Activated CD8-positive, alpha-beta memory T cell treated with anti-CD3 and anti-CD28 coated beads for 36 hours (primary cell): ENCODE measurements around the gene MBD3. TPM values are rescaled to one million over a fixed set of nuclear protein-coding genes. Genes with fewer than 3 reads are reported as not detected.

Experiments used
- CTCF ChIA-PET: fragments of 350-600 bp; sonication (Branson Sonifier 250); formaldehyde crosslinking; loops from one replicate; lab custom pipeline; 2021; ENCODE audit warnings: antibody characterized with exemption; lab: Charles Lee
- POLR2A ChIA-PET: fragments of 350-600 bp; sonication (Branson Sonifier 250); formaldehyde crosslinking; loops from one replicate; lab custom pipeline; 2021; ENCODE audit warnings: antibody characterized with exemption; lab: Charles Lee
- total RNA-seq, 2 experiments: library from RNA; stranded (reverse); gene quantifications; one replicate each; pipeline ENCODE4 v1.2.3, GENCODE V29; 2021

The MBD3 gene
- total RNA-seq, 2 experiments from 2014 or later, result 127 to 130 TPM

- ChIA-PET POLR2A (interaction anchor here (0.6 to 2.2 kb wide), 4 partner anchors 13 to 166 kb away, joined by 3 to 18 read pairs (median 8); partner anchors contain the start of genes MBD3 and TCF3), CTCF (interaction anchor here (0.7 to 5.2 kb wide), 9 partner anchors 13 to 477 kb away, joined by 3 to 28 read pairs (median 3); partner anchors contain the start of gene MBD3)
Observed at GRCh38 chr19:1606138-1606651, 13.5 kb upstream of the MBD3 start.

DNA sequence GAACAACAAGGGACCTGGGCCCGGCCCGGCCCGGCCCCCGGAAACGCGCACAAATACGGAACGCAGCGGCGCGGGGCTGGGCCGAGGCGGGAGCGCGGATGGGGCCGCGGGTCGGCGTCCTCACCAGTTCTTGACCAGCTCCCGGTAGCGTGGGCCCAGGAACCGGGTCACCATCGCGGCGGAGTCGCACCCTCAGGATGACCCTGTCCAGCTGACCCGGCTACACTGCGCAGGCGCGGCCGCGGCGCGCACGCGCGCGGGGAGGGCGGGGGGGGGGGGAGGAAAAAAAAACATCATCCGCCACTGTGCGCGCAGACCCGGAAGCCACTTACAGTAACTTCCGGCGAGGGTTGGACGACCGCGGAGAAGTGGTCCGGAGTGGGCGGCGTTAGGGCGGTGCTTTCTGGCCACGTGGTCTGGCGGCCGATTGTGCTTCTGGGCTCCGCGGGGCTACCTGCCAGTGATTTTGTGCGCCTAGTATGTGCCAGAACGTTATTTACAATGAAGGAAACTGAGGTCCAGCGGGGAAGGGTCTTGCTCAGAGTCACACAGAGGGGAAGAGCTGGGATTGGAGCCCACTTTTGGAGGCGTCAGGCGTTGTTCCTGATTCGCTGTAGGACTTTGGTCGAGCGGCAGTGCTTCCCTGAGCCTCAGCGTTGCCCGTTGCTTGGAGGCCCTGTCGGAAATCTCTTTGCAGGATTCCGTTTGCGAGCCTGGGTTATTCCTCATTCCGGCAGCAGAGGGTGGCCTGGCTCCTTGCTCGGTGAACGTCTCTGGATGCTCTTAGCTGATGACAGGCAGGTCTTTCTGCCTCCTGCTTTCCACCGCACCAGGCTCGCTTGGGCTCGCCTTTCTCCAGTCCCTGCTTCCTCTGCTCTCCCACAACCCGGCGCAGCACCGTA is 12.8 kb upstream of the MBD3 start, which contains the start of gene UQCR11:
Gene UQCR11, minus strand, starts transcription at position 227 of the 902 bp plus-strand sequence. Its CDS starts 53 bp downstream, at position 174.
- ChIA-PET CTCF (interaction anchor here (0.7 to 5.2 kb wide), 10 partner anchors 13 to 560 kb away, joined by 3 to 28 read pairs (median 3); partner anchors contain the start of gene MBD3), POLR2A (interaction anchor here (0.6 to 2.2 kb wide), 4 partner anchors 13 to 166 kb away, joined by 3 to 18 read pairs (median 8); partner anchors contain the start of genes MBD3 and TCF3)

GRCh38 chr19:1602091-1602707 is 9.5 kb upstream of the MBD3 start:
- ChIA-PET CTCF (interaction anchor here (1.3 kb wide), 1 partner anchor 11 kb away, joined by 5 read pairs; no protein-coding TSS in a partner anchor), POLR2A (interaction anchor here (0.6 to 1.0 kb wide), 2 partner anchors 9 to 637 kb away, joined by 3 to 4 read pairs; partner anchors contain the start of gene MBD3)

DNA sequence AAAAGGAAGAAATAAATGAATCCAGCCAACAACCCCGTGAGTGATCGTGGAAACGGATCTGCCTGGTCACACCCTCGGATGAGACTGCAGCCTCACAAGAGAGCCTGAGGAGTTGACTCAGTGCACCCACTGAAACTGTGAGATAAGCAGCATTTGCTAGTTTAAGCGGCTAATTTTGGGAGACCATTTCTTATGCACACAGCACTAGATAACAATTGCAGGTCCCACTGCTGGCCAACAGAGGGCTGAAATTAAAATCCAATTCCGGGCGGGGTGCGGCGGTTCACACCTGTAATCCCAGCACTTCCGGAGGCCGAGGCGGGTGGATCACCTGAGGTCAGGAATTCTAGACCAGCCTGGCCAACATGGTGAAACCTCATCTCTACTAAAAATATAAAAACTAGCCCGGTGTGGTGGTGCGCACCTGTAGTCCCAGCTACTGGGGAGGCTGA is 9.0 kb upstream of the MBD3 start:
- ChIA-PET CTCF (interaction anchor here (0.9 to 1.3 kb wide), 2 partner anchors 11 to 71 kb away, joined by 3 to 5 read pairs; no protein-coding TSS in a partner anchor), POLR2A (interaction anchor here (1.0 kb wide), 1 partner anchor 9 kb away, joined by 3 read pairs; the partner anchor contains the start of gene MBD3)

- ChIA-PET POLR2A (no interaction called here), CTCF (interaction anchor here (0.7 to 1.2 kb wide), 2 partner anchors 16 to 841 kb away, joined by 3 read pairs; no protein-coding TSS in a partner anchor)
Observed at GRCh38 chr19:1599460-1599846, 6.8 kb upstream of the MBD3 start.

GRCh38 chr19:1598777-1599459 is 6.3 kb upstream of the MBD3 start:
- ChIA-PET POLR2A (interaction anchor here (0.6 kb wide), 1 partner anchor 36 kb away, joined by 3 read pairs; no protein-coding TSS in a partner anchor), CTCF (interaction anchor here (1.2 kb wide), 1 partner anchor 15 kb away, joined by 3 read pairs; no protein-coding TSS in a partner anchor)

DNA sequence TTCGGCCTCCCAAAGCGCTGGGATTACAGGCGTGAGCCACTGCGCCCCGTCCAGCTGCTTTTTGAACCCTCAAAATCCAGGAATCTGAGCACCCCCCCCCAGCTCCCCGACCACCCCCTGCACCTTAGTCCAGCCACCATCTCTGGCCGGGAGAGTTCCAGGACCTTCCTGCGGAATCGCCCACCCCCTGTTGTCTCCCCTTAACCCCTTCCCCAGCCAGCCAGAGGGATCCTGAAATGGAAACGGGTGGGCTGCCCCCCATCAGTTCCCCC is 772 bp upstream of the MBD3 start:
- ChIA-PET CTCF (interaction anchor here (0.6 to 2.1 kb wide), 3 partner anchors 11 to 310 kb away, joined by 3 to 8 read pairs (median 3); no protein-coding TSS in a partner anchor), POLR2A (interaction anchor here (1.0 to 1.3 kb wide), 2 partner anchors 12 to 17 kb away, joined by 3 to 10 read pairs; partner anchors contain the start of gene UQCR11)

DNA sequence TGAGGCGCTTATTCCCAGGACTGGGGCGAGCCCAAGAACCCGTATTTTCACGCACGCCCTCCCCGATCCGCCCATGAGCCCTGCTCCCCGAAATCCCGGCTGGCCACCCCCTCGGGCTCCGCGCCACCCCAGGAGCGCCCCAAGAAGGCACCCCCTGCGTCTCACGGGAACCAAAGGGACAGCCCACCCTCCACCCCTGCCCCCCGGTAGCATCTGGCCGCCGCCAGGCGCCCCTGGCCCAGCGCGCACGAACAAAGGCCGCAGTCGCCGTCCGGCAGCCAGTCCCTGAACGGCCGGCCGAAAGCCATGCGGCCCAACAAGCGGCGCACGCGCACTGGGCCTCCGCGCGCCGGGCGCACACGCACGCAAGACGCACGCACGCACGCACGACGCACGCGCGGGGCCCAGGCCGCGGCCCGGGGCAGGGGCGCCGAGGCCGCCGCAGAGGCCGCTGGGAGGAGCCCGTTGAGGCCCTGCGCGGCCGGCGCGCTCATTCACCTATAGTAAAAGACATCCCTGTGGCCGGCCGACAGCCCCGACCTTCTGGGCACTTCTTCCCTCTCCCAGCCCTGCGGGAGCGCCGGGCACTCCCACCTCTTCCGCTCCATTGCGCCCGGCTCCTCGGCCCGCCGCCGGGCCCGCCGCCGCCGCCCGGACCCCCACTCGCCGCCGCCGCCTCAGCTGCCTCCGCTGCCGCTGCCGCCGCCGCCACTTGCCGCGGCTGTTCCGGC is 476 bp downstream of the MBD3 start:
- ChIA-PET CTCF (interaction anchor here (0.7 to 2.1 kb wide), 4 partner anchors 12 to 46 kb away, joined by 3 to 8 read pairs (median 4); no protein-coding TSS in a partner anchor), POLR2A (interaction anchor here (1.0 to 1.3 kb wide), 3 partner anchors 9 to 18 kb away, joined by 3 to 10 read pairs (median 3); partner anchors contain the start of gene UQCR11)

DNA sequence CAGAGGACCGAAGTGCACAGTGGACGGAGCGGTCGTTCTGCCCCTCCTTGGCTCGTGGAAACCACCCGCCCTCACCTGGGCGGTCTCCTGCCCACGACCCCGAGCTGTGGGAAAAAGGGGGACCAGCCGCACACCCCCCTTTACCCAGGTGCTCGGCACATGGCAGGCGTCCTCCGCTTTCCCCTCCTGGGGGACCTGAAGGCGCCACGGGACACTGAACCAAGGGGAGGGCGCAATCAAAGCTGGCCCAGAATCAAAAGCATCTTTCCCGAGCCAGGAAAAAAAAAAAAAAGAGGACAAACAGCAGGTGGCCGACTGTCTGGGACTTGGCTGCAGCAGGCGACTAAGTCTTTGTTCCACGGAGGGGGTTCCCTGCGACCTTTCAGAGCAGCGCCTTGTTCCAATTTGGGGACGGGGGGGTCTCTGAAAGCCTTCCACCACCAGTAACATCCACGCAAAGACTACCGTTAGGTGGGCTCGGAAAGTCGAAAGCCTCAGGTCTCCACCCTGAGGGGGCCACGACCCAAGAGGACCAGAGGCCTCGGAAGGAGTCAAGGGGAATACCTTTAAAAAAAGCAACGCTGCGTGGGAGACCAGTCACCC is 1.1 kb downstream of the MBD3 start:
- CTCF ChIA-PET, result interaction anchor here (0.8 to 1.4 kb wide), 4 partner anchors 11 to 81 kb away, joined by 3 to 5 read pairs (median 4); no protein-coding TSS in a partner anchor
- POLR2A ChIA-PET, result interaction anchor here (0.6 to 1.0 kb wide), 3 partner anchors 18 to 1089 kb away, joined by 3 to 8 read pairs (median 7); no protein-coding TSS in a partner anchor

DNA sequence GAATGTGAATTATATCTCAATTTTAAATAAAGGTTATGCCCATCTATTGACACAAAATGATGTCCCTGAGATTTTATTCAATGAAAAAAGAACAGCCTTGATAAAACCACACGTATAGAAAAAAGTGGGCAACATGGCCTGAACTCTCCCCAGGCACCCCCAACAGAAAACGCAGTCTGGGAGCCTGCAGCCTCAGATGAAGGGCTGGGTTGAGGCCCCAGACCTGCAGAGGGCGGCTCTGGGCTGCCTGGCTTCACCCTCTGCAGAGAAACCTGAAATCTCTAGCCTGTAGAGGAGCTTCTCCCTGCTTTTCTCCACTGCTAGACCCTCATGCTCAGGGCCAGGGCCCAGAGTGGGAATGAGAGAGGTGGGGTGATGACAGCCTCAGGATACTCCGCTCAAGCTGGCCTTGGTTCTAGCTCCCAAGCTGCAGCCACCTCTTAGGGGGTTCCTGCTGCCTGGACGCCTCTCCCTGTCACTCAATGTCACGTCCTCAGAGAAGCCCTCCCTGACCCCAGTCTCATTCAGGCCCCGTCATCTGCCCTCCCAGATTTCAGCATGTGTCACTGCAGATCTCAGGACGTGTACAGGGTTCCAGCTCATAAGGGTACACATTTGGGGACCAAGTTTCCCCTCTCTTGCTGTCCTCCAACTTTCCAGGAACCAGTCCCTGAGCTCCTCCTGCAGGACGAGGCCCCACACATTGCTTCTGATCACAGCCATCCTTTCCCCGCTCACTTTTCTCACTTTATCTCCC is 1.8 kb downstream of the MBD3 start:
- CTCF ChIA-PET, result interaction anchor here (0.8 to 1.4 kb wide), 4 partner anchors 11 to 81 kb away, joined by 3 to 5 read pairs (median 4); no protein-coding TSS in a partner anchor
- POLR2A ChIA-PET, result interaction anchor here (0.5 to 1.0 kb wide), 4 partner anchors 18 to 1089 kb away, joined by 3 to 11 read pairs (median 8); no protein-coding TSS in a partner anchor

DNA sequence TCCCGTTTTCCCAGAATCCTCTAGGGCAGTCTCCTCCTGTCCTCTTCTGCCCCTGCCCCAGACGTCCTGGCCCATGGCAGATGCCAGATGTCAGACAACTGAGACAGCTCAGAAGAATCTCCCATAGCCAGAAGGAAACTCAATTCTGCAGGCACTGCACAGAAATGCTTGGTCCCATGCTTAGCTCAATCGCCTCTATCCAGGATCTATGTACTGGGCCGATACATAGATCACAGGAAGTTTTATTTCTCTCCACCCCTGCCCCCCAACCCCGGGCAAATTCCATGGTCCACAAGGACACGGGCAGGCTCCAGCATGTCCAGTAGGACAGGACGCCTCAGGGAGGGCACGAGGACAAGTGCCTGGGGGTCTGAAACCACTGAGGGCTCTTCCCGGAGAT is 4.8 kb downstream of the MBD3 start:
- CTCF ChIA-PET, result interaction anchor here (0.7 to 1.9 kb wide), 5 partner anchors 16 to 179 kb away, joined by 3 to 5 read pairs (median 3); partner anchors contain the start of gene UQCR11

GRCh38 chr19:1585243-1585580 is 7.5 kb downstream of the MBD3 start:
- ChIA-PET POLR2A (no interaction called here), CTCF (no interaction called here)

More for the DNA sequence above, 4.8 kb downstream of the MBD3 start:
- POLR2A ChIA-PET, result no interaction called here

DNA sequence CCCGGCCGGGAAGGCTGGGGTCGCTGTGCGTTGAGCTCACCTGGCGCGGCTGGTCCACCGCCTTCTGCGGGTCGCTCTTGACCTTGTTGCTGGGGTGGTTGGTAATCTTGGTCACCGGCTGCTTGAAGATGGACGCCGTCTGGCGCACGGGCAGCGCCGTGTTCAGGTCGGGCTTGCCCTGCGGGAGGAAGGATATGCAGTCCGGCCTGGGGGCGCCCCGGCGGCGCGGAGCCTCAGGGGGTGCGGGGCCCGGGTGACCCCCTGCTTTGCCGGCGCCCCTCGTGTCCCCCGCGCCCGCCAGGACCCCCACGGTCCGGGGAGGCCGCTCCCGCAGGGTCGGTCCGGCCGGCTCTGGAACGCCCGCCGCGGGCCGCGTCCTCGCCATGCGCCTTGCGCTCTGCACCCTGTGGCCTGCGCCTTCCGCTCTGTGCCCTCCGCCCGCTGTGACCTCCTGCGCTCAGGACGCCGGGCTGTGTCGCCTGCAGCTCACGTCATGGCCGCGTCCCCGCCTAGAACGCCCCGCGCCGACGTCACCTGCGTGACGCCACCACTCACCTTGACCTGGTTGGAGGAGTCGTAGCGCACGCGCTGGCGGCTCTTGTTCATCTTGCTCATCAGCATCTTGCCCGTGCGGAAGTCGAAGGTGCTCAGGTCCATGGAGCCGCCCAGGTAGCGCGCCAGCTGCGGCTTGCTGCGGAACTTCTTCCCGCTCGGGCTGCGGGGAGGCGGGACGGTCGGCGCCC is 8.0 kb downstream of the MBD3 start:
- CTCF ChIA-PET, result no interaction called here
- POLR2A ChIA-PET, result no interaction called here

GRCh38 chr19:1582201-1582600 is 10.5 kb downstream of the MBD3 start:
- CTCF ChIA-PET, result interaction anchor here (1.7 kb wide), 1 partner anchor 90 kb away, joined by 5 read pairs; no protein-coding TSS in a partner anchor

DNA sequence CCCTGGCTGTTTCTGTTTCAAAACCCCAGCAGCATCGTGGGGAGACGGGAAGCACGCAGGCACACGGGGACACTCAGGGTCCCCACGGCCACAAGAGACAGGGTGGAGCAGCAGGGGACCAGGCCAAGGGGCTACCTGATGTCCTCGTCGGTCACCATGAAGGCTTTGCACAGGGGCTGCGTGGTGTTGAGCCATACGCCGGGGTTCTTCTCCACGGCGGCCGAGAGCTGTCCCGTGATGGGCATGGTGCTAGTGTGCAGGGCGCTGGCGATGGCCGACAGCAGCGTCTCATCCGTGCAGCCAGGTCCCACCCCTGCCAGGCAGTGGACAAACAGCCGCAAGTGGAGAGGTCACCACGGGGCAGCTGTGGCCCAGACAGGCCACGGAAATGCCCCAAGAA is 11.7 kb downstream of the MBD3 start:
- ChIA-PET CTCF (no interaction called here), POLR2A (no interaction called here)

More at GRCh38 chr19:1582201-1582600, 10.5 kb downstream of the MBD3 start:
- POLR2A ChIA-PET, result interaction anchor here (0.7 kb wide), 1 partner anchor 254 kb away, joined by 5 read pairs; no protein-coding TSS in a partner anchor
